Liver (tissue), 9 donors: ENCODE measurements around the gene FIGLA. TPM values are rescaled to one million over a fixed set of nuclear protein-coding genes. Genes with fewer than 3 reads are reported as not detected.

Experiments used
- DNase-seq: peaks from one replicate; pipeline ENCODE4 v3.0.0-alpha.2; 2017; ENCODE audit warnings: low spot score
- H3K27ac ChIP-seq, 2 donors: one replicate each; pipeline ENCODE4 v1.7.0; 2013; ENCODE audit warnings: inconsistent platforms in 2 of 2, low read length in 2 of 2, control low read depth in 1 of 2, low read depth in 1 of 2, mild to moderate bottlenecking in 1 of 2
- H3K27me3 ChIP-seq, 4 donors: one replicate each; pipeline versions ENCODE4 v1.6.1 to v1.7.0; 2013; ENCODE audit warnings: low read length in 3 of 4, inconsistent platforms in 1 of 4, mild to moderate bottlenecking in 1 of 4, moderate library complexity in 1 of 4; ENCODE audit not compliant: control insufficient read depth in 4 of 4, insufficient read depth in 4 of 4
- H3K36me3 ChIP-seq, 4 donors: one replicate each; pipeline versions ENCODE4 v1.6.1 to v1.7.0; 2013; ENCODE audit warnings: low read length in 3 of 4, mild to moderate bottlenecking in 3 of 4, low read depth in 1 of 4, moderate library complexity in 1 of 4; ENCODE audit not compliant: control insufficient read depth in 4 of 4, insufficient read depth in 3 of 4
- H3K4me1 ChIP-seq, 4 donors: one replicate each; pipeline versions ENCODE4 v1.6.1 to v1.7.0; 2013; ENCODE audit warnings: low read length in 3 of 4, mild to moderate bottlenecking in 3 of 4, moderate library complexity in 1 of 4; ENCODE audit not compliant: control insufficient read depth in 4 of 4, insufficient read depth in 4 of 4
- H3K4me3 ChIP-seq, 3 donors: one replicate each; pipeline versions ENCODE4 v1.6.1 to v1.7.0; 2013; ENCODE audit warnings: low read length in 3 of 3, control low read depth in 1 of 3, low read depth in 1 of 3, mild to moderate bottlenecking in 1 of 3
- H3K9ac ChIP-seq, 2 donors: one replicate each; pipeline ENCODE4 v1.7.0; 2013; ENCODE audit warnings: low read length in 2 of 2, mild to moderate bottlenecking in 2 of 2, moderate library complexity in 2 of 2, control low read depth in 1 of 2, low read depth in 1 of 2
- H3K9me3 ChIP-seq, 4 donors: one replicate each; pipeline versions ENCODE4 v1.6.1 to v1.7.0; 2013; ENCODE audit warnings: low read length in 3 of 4; ENCODE audit not compliant: control insufficient read depth in 4 of 4
- EGR1 ChIP-seq, 2 donors: IDR thresholded peaks; 2 replicates each; pipeline ENCODE4 v1.6.1; 2016 to 2018; ENCODE audit warnings: antibody characterized with exemption in 2 of 2, low read depth in 2 of 2
- FOXA1 ChIP-seq: IDR thresholded peaks from 2 replicates; pipeline ENCODE4 v1.6.1; 2016; ENCODE audit warnings: antibody characterized with exemption
- FOXA2 ChIP-seq: IDR thresholded peaks from 2 replicates; pipeline ENCODE4 v1.6.1; 2016; ENCODE audit warnings: antibody characterized with exemption
- GABPA ChIP-seq, 2 donors: IDR thresholded peaks in 1 of 2; conservative IDR thresholded peaks in 1 of 2; 2 replicates each; pipeline ENCODE4 v1.6.1; 2016; ENCODE audit warnings: antibody characterized with exemption in 2 of 2, mild to moderate bottlenecking in 1 of 2, moderate library complexity in 1 of 2
- HNF4A ChIP-seq, 2 donors: conservative IDR thresholded peaks; 2 replicates each; pipeline ENCODE4 v1.6.1; 2016; ENCODE audit warnings: antibody characterized with exemption in 2 of 2, mild to moderate bottlenecking in 2 of 2
- HNF4G ChIP-seq: IDR thresholded peaks from 2 replicates; pipeline ENCODE4 v1.6.1; 2016; ENCODE audit warnings: antibody characterized with exemption
- JUND ChIP-seq, 2 donors: IDR thresholded peaks; 2 replicates each; pipeline ENCODE4 v1.6.1; 2016; ENCODE audit warnings: antibody characterized with exemption in 2 of 2
- NR2F2 ChIP-seq: IDR thresholded peaks from 2 replicates; pipeline ENCODE4 v1.6.1; 2016; ENCODE audit warnings: antibody characterized with exemption
- RAD21 ChIP-seq, 2 donors: IDR thresholded peaks; 2 replicates each; pipeline ENCODE4 v1.6.1; 2016; ENCODE audit warnings: antibody characterized with exemption in 2 of 2, mild to moderate bottlenecking in 2 of 2
- RXRA ChIP-seq, 2 donors: IDR thresholded peaks; 2 replicates each; pipeline ENCODE4 v1.6.1; 2017 to 2018; ENCODE audit warnings: antibody characterized with exemption in 2 of 2, mild to moderate bottlenecking in 1 of 2
- SP1 ChIP-seq: IDR thresholded peaks from 2 replicates; pipeline ENCODE4 v1.6.1; 2018; ENCODE audit warnings: antibody characterized with exemption, mild to moderate bottlenecking
- TAF1 ChIP-seq: conservative IDR thresholded peaks from 2 replicates; pipeline ENCODE4 v1.6.1; 2016; ENCODE audit warnings: antibody characterized with exemption, mild to moderate bottlenecking
- YY1 ChIP-seq: IDR thresholded peaks from 2 replicates; pipeline ENCODE4 v1.6.1; 2016; ENCODE audit warnings: antibody characterized with exemption, mild to moderate bottlenecking
- WGBS: extraction: QIAGEN DNeasy Blood & Tissue Kit; methylation state at CpG from one replicate; pipeline ENCODE4 v1.1.7; 2013; 5-methylcytosine and 5-hydroxymethylcytosine counted together
- polyA plus RNA-seq, 2 donors: library from polyadenylated mRNA; stranded (reverse) in 1 of 2; unstranded in 1 of 2; fragments of 200-250 nt in 1 of 2; fragments of >200 nt in 1 of 2; fragmentation: Nextera tagmentation in 1 of 2; extraction: Ambion mirVana in 1 of 2; gene quantifications; one replicate each; pipeline versions ENCODE4 v1.2.1 to v1.2.3, GENCODE V29; 2013 to 2015
- total RNA-seq, 2 donors: library from RNA; depleted of rRNA; stranded (reverse); fragments of >200 nt; gene quantifications; one replicate each; pipeline ENCODE4 v1.2.3, GENCODE V29; 2014
- TF ChIP-seq, protein P1 (sequence below): IDR thresholded peaks from 2 replicates; pipeline ENCODE4 v1.6.1; 2016; ENCODE audit warnings: antibody characterized with exemption, mild to moderate bottlenecking
- TF ChIP-seq, protein P2 (sequence below): fragments of 150-350 bp; IDR thresholded peaks from 2 replicates; pipeline ENCODE4 v1.5.1; 2017; ENCODE audit warnings: improper control_type of control experiment, low read depth, low read length; ENCODE audit not compliant: missing input control
- TF ChIP-seq, protein P3 (sequence below): IDR thresholded peaks from 2 replicates; pipeline ENCODE4 v1.6.1; 2016; ENCODE audit warnings: antibody characterized with exemption
- TF ChIP-seq, protein P4 (sequence below): IDR thresholded peaks from 2 replicates; pipeline ENCODE4 v1.6.1; 2016; ENCODE audit warnings: antibody characterized with exemption
- TF ChIP-seq, protein P5 (sequence below): IDR thresholded peaks from 2 replicates; pipeline ENCODE4 v1.6.1; 2016; ENCODE audit warnings: antibody characterized with exemption
- donor health status: healthy.
- donor health status: healthy.
- donor health status: healthy.
- donor health status: healthy.
- donor health status: healthy.

FIGLA gene
- total and polyA plus RNA-seq, 4 donors, result not detected

DNA sequence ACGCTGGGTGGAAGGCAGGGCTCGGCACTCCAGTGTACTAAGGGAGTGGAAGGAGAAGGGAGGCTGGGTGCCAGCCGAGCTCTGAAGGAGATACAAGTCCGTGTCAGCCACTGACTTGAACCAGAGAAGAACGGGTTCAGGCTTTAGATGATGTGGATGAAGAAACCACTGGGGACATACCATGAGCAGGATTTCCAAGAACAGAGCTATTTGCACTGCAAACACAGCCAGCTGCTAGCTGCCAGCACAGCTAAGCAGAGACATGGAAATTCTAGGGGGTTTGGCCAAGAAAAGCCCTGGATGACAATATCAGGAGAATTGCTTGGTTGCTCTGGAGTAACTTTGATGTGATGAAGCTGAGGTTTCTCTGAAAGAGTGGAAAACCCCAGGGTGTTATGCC, 39.9 kb upstream of the FIGLA start:
- H3K27me3 ChIP-seq, result no peaks in the 10 kb centered on the region
- H3K27ac ChIP-seq, result no peak overlapping the region
- no peak for DNase-seq
- TF ChIP-seq NR2F2 (no peak), JUND (IDR thresholded peaks at IDR 0.05) (no peak), FOXA1 (no peak), SP1 (no peak), RAD21 (IDR thresholded peaks at IDR 0.05) (no peak), HNF4A (conservative IDR thresholded peaks at IDR 0.05) (no peak), RXRA (IDR thresholded peaks at IDR 0.05) (no peak), FOXA2 (no peak), TAF1 (no peak), GABPA (IDR thresholded peaks at IDR 0.05 in 1 of 2, conservative IDR thresholded peaks at IDR 0.05 in 1 of 2) (no peak), EGR1 (IDR thresholded peaks at IDR 0.05; ENCODE audit: low read depth in 2 of 2) (no peak), HNF4G (no peak)
- TF ChIP-seq, protein P1, sequence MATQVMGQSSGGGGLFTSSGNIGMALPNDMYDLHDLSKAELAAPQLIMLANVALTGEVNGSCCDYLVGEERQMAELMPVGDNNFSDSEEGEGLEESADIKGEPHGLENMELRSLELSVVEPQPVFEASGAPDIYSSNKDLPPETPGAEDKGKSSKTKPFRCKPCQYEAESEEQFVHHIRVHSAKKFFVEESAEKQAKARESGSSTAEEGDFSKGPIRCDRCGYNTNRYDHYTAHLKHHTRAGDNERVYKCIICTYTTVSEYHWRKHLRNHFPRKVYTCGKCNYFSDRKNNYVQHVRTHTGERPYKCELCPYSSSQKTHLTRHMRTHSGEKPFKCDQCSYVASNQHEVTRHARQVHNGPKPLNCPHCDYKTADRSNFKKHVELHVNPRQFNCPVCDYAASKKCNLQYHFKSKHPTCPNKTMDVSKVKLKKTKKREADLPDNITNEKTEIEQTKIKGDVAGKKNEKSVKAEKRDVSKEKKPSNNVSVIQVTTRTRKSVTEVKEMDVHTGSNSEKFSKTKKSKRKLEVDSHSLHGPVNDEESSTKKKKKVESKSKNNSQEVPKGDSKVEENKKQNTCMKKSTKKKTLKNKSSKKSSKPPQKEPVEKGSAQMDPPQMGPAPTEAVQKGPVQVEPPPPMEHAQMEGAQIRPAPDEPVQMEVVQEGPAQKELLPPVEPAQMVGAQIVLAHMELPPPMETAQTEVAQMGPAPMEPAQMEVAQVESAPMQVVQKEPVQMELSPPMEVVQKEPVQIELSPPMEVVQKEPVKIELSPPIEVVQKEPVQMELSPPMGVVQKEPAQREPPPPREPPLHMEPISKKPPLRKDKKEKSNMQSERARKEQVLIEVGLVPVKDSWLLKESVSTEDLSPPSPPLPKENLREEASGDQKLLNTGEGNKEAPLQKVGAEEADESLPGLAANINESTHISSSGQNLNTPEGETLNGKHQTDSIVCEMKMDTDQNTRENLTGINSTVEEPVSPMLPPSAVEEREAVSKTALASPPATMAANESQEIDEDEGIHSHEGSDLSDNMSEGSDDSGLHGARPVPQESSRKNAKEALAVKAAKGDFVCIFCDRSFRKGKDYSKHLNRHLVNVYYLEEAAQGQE, result no peak
- TF ChIP-seq, protein P2, sequence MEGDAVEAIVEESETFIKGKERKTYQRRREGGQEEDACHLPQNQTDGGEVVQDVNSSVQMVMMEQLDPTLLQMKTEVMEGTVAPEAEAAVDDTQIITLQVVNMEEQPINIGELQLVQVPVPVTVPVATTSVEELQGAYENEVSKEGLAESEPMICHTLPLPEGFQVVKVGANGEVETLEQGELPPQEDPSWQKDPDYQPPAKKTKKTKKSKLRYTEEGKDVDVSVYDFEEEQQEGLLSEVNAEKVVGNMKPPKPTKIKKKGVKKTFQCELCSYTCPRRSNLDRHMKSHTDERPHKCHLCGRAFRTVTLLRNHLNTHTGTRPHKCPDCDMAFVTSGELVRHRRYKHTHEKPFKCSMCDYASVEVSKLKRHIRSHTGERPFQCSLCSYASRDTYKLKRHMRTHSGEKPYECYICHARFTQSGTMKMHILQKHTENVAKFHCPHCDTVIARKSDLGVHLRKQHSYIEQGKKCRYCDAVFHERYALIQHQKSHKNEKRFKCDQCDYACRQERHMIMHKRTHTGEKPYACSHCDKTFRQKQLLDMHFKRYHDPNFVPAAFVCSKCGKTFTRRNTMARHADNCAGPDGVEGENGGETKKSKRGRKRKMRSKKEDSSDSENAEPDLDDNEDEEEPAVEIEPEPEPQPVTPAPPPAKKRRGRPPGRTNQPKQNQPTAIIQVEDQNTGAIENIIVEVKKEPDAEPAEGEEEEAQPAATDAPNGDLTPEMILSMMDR, result no peak
- TF ChIP-seq, protein P3, sequence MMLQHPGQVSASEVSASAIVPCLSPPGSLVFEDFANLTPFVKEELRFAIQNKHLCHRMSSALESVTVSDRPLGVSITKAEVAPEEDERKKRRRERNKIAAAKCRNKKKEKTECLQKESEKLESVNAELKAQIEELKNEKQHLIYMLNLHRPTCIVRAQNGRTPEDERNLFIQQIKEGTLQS, result no peak
- TF ChIP-seq, protein P4, sequence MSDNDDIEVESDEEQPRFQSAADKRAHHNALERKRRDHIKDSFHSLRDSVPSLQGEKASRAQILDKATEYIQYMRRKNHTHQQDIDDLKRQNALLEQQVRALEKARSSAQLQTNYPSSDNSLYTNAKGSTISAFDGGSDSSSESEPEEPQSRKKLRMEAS, result no peak
- TF ChIP-seq, protein P5, sequence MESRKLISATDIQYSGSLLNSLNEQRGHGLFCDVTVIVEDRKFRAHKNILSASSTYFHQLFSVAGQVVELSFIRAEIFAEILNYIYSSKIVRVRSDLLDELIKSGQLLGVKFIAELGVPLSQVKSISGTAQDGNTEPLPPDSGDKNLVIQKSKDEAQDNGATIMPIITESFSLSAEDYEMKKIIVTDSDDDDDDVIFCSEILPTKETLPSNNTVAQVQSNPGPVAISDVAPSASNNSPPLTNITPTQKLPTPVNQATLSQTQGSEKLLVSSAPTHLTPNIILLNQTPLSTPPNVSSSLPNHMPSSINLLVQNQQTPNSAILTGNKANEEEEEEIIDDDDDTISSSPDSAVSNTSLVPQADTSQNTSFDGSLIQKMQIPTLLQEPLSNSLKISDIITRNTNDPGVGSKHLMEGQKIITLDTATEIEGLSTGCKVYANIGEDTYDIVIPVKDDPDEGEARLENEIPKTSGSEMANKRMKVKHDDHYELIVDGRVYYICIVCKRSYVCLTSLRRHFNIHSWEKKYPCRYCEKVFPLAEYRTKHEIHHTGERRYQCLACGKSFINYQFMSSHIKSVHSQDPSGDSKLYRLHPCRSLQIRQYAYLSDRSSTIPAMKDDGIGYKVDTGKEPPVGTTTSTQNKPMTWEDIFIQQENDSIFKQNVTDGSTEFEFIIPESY, result no peak
- no peak overlapping the region for H3K4me3 ChIP-seq
- H3K4me1 ChIP-seq, result no peaks in the 10 kb centered on the region
- peaks cover 0 to 9% (median under 1%) of the 10 kb centered on the region in 4 donors for H3K9me3 ChIP-seq
- H3K9ac ChIP-seq, result no peak overlapping the region
- H3K36me3 ChIP-seq, result no peaks in the 10 kb centered on the region
- 57% methylated on average over 5 of the region's 5 CpGs for WGBS

DNA sequence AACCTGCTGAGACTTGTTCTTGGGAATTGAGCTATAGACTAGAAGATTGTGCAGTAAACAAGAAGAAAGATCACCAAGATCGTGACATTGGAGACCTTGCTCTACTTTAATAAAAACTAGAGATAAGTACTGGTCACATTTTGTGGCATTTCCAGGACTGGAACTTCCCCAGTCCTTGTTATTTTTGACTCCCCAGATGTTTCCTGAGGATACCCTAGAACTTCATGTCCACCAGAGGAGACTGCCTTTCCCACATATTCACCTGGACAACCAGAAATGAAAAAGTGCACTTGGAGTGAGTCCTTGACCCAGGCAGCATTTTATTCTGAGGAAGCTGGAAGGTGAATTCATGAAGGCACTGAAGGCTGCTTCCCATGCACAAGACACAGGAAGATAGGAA, 39.5 kb upstream of the FIGLA start:
- no peaks in the 10 kb centered on the region for H3K36me3 ChIP-seq
- no peak for DNase-seq
- H3K4me3 ChIP-seq, result no peak overlapping the region
- no peaks in the 10 kb centered on the region for H3K27me3 ChIP-seq
- 75% methylated on average over 1 of the region's 1 CpG for WGBS
- H3K27ac ChIP-seq, result no peak overlapping the region
- peaks cover 0 to 5% (median under 1%) of the 10 kb centered on the region in 4 donors for H3K9me3 ChIP-seq
- H3K4me1 ChIP-seq, result no peaks in the 10 kb centered on the region
- H3K9ac ChIP-seq, result no peak overlapping the region
- TF ChIP-seq YY1, result no peak
- no peak for TF ChIP-seq HNF4A (conservative IDR thresholded peaks at IDR 0.05)
- TF ChIP-seq GABPA (IDR thresholded peaks at IDR 0.05 in 1 of 2, conservative IDR thresholded peaks at IDR 0.05 in 1 of 2), result no peak
- TF ChIP-seq FOXA1, result no peak
- TF ChIP-seq, protein P1, result no peak
- no peak for TF ChIP-seq HNF4G
- no peak for TF ChIP-seq TAF1
- TF ChIP-seq, protein P5, result no peak
- TF ChIP-seq EGR1 (IDR thresholded peaks at IDR 0.05; ENCODE audit: low read depth in 2 of 2), result no peak
- no peak for TF ChIP-seq SP1
- TF ChIP-seq RXRA (IDR thresholded peaks at IDR 0.05), result no peak
- TF ChIP-seq, protein P3, result no peak
- no peak for TF ChIP-seq RAD21 (IDR thresholded peaks at IDR 0.05)
